ENCODE results near the gene MRPL42. TPM values are rescaled to one million over a fixed set of nuclear protein-coding genes. Genes with fewer than 3 reads are reported as not detected.

Gene MRPL42
- total and polyA plus RNA-seq, 2 experiments from 2014 or later = 195 to 269 TPM

DNA sequence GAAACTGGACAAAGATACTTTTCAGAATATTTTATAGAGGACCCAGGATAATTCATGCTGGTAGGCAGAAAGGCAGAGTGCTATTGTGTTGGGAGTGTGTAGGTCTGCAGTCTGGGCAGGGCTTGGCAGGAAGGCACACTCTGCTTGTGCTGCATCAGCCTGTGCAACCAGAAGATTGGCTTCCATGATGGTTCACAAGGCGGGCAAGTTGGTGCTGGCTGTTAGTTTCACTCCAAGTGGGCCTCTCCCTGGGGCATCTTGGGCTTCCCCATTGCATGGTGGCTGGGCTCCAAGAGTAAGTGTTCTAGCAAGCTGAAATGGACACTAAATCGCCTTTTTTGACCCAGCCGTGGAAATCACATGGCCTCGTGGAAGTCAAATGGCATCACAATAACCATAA is 23.7 kb upstream of the MRPL42 start:
- H3K36me3 ChIP-seq (ENCODE audit: insufficient read depth) = no peaks in the 10 kb centered on the region
- H3K36me3 Mint-ChIP-seq (ENCODE audit: low read depth) = peaks cover 7% of the 10 kb centered on the region; the same call in 1 of the 3 replicates
- no peak overlapping the region for H3K27ac ChIP-seq (ENCODE audit: low read depth)
- H3K9me2 ChIP-seq (ENCODE audit: insufficient read depth) = no peaks in the 10 kb centered on the region
- TF ChIP-seq NANOG (IDR thresholded peaks at IDR 0.05; ENCODE audit: borderline replicate concordance) (no peak), ZNF331 (CRISPR knock-in tag; IDR thresholded peaks at IDR 0.05; ENCODE audit: low read depth) (no peak), STAT1 (IDR thresholded peaks at IDR 0.05; ENCODE audit: unreplicated experiment) (no peak), ZNF114 (CRISPR knock-in tag; IDR thresholded peaks at IDR 0.05) (no peak), JUNB (IDR thresholded peaks at IDR 0.05; ENCODE audit: unreplicated experiment) (no peak), CREB1 (CRISPR knock-in tag; IDR thresholded peaks at IDR 0.05; ENCODE audit: low read depth) (no peak), EZH2 (IDR thresholded peaks at IDR 0.05; ENCODE audit: low read depth, unreplicated experiment) (no peak), EZH2phosphoT487 (IDR thresholded peaks at IDR 0.05; ENCODE audit: unreplicated experiment) (no peak), POLR2AphosphoS5 (IDR thresholded peaks at IDR 0.05; ENCODE audit: low read depth) (no peak)
- TF ChIP-seq, protein P1, sequence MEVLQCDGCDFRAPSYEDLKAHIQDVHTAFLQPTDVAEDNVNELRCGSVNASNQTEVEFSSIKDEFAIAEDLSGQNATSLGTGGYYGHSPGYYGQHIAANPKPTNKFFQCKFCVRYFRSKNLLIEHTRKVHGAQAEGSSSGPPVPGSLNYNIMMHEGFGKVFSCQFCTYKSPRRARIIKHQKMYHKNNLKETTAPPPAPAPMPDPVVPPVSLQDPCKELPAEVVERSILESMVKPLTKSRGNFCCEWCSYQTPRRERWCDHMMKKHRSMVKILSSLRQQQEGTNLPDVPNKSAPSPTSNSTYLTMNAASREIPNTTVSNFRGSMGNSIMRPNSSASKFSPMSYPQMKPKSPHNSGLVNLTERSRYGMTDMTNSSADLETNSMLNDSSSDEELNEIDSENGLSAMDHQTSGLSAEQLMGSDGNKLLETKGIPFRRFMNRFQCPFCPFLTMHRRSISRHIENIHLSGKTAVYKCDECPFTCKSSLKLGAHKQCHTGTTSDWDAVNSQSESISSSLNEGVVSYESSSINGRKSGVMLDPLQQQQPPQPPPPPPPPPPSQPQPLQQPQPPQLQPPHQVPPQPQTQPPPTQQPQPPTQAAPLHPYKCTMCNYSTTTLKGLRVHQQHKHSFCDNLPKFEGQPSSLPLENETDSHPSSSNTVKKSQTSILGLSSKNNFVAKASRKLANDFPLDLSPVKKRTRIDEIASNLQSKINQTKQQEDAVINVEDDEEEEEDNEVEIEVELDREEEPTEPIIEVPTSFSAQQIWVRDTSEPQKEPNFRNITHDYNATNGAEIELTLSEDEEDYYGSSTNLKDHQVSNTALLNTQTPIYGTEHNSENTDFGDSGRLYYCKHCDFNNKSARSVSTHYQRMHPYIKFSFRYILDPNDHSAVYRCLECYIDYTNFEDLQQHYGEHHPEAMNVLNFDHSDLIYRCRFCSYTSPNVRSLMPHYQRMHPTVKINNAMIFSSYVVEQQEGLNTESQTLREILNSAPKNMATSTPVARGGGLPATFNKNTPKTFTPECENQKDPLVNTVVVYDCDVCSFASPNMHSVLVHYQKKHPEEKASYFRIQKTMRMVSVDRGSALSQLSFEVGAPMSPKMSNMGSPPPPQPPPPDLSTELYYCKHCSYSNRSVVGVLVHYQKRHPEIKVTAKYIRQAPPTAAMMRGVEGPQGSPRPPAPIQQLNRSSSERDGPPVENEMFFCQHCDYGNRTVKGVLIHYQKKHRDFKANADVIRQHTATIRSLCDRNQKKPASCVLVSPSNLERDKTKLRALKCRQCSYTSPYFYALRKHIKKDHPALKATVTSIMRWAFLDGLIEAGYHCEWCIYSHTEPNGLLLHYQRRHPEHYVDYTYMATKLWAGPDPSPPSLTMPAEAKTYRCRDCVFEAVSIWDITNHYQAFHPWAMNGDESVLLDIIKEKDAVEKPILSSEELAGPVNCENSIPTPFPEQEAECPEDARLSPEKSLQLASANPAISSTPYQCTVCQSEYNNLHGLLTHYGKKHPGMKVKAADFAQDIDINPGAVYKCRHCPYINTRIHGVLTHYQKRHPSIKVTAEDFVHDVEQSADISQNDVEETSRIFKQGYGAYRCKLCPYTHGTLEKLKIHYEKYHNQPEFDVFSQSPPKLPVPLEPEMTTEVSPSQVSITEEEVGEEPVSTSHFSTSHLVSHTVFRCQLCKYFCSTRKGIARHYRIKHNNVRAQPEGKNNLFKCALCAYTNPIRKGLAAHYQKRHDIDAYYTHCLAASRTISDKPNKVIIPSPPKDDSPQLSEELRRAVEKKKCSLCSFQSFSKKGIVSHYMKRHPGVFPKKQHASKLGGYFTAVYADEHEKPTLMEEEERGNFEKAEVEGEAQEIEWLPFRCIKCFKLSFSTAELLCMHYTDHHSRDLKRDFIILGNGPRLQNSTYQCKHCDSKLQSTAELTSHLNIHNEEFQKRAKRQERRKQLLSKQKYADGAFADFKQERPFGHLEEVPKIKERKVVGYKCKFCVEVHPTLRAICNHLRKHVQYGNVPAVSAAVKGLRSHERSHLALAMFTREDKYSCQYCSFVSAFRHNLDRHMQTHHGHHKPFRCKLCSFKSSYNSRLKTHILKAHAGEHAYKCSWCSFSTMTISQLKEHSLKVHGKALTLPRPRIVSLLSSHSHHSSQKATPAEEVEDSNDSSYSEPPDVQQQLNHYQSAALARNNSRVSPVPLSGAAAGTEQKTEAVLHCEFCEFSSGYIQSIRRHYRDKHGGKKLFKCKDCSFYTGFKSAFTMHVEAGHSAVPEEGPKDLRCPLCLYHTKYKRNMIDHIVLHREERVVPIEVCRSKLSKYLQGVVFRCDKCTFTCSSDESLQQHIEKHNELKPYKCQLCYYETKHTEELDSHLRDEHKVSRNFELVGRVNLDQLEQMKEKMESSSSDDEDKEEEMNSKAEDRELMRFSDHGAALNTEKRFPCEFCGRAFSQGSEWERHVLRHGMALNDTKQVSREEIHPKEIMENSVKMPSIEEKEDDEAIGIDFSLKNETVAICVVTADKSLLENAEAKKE (CRISPR knock-in tag; IDR thresholded peaks at IDR 0.05) = no peak
- TF ChIP-seq, protein P2, sequence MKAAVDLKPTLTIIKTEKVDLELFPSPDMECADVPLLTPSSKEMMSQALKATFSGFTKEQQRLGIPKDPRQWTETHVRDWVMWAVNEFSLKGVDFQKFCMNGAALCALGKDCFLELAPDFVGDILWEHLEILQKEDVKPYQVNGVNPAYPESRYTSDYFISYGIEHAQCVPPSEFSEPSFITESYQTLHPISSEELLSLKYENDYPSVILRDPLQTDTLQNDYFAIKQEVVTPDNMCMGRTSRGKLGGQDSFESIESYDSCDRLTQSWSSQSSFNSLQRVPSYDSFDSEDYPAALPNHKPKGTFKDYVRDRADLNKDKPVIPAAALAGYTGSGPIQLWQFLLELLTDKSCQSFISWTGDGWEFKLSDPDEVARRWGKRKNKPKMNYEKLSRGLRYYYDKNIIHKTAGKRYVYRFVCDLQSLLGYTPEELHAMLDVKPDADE (IDR thresholded peaks at IDR 0.05) = no peak
- TF ChIP-seq, protein P3, sequence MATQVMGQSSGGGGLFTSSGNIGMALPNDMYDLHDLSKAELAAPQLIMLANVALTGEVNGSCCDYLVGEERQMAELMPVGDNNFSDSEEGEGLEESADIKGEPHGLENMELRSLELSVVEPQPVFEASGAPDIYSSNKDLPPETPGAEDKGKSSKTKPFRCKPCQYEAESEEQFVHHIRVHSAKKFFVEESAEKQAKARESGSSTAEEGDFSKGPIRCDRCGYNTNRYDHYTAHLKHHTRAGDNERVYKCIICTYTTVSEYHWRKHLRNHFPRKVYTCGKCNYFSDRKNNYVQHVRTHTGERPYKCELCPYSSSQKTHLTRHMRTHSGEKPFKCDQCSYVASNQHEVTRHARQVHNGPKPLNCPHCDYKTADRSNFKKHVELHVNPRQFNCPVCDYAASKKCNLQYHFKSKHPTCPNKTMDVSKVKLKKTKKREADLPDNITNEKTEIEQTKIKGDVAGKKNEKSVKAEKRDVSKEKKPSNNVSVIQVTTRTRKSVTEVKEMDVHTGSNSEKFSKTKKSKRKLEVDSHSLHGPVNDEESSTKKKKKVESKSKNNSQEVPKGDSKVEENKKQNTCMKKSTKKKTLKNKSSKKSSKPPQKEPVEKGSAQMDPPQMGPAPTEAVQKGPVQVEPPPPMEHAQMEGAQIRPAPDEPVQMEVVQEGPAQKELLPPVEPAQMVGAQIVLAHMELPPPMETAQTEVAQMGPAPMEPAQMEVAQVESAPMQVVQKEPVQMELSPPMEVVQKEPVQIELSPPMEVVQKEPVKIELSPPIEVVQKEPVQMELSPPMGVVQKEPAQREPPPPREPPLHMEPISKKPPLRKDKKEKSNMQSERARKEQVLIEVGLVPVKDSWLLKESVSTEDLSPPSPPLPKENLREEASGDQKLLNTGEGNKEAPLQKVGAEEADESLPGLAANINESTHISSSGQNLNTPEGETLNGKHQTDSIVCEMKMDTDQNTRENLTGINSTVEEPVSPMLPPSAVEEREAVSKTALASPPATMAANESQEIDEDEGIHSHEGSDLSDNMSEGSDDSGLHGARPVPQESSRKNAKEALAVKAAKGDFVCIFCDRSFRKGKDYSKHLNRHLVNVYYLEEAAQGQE (IDR thresholded peaks at IDR 0.05; ENCODE audit: unreplicated experiment) = no peak
- TF ChIP-seq, protein P4, sequence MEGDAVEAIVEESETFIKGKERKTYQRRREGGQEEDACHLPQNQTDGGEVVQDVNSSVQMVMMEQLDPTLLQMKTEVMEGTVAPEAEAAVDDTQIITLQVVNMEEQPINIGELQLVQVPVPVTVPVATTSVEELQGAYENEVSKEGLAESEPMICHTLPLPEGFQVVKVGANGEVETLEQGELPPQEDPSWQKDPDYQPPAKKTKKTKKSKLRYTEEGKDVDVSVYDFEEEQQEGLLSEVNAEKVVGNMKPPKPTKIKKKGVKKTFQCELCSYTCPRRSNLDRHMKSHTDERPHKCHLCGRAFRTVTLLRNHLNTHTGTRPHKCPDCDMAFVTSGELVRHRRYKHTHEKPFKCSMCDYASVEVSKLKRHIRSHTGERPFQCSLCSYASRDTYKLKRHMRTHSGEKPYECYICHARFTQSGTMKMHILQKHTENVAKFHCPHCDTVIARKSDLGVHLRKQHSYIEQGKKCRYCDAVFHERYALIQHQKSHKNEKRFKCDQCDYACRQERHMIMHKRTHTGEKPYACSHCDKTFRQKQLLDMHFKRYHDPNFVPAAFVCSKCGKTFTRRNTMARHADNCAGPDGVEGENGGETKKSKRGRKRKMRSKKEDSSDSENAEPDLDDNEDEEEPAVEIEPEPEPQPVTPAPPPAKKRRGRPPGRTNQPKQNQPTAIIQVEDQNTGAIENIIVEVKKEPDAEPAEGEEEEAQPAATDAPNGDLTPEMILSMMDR (conservative IDR thresholded peaks at IDR 0.05; ENCODE audit: low read depth in 2 of 2) = no peak
- no peak overlapping the region for H2AFZ ChIP-seq
- H3K4me3 Mint-ChIP-seq = no peak overlapping the region
- no peaks in the 10 kb centered on the region for H3K27me3 ChIP-seq (ENCODE audit: insufficient read depth)
- peaks cover 26% of the 10 kb centered on the region for H3K4me1 Mint-ChIP-seq
- H3K79me2 ChIP-seq (replicated peaks; ENCODE audit: insufficient read depth) = peaks cover 34% of the 10 kb centered on the region
- H3K4me1 ChIP-seq (ENCODE audit: insufficient read depth) = peaks cover 25% of the 10 kb centered on the region
- H3K27me3 Mint-ChIP-seq (ENCODE audit: insufficient read depth, low read depth, poor library complexity) = peaks cover 4% of the 10 kb centered on the region
- no peak overlapping the region for H3K4me2 ChIP-seq
- H3K27ac Mint-ChIP-seq = no peak overlapping the region
- H3K9me3 Mint-ChIP-seq = peaks cover 3% of the 10 kb centered on the region; the same call in 2 of the 3 replicates
- no peak overlapping the region for H3K4me3 ChIP-seq
- ATAC-seq (no peak), DNase-seq (ENCODE audit: low spot score) (no peak)
- H4K20me1 ChIP-seq (replicated peaks; ENCODE audit: insufficient read depth) = peaks cover 23% of the 10 kb centered on the region
- no peaks in the 10 kb centered on the region for H3F3A ChIP-seq (replicated peaks; ENCODE audit: low read depth)

All from GM23338 (cell line).